PC-3 (cell line): Measurements from ENCODE around the gene ACTR3C. TPM values are rescaled to one million over a fixed set of nuclear protein-coding genes. Genes with fewer than 3 reads are reported as not detected.

Source experiments
- ATAC-seq: fragments of 200-7000 bp; cut with Tn5 transposase; 2 replicates; pipeline ENCODE4 v1.9.1; 2020; ENCODE audit warnings: mild to moderate bottlenecking, moderate library complexity
- BruUV-seq: library from RNA; stranded (reverse); fragments of 400-500 nt; replicated peaks from 2 replicates; lab custom pipeline; 2021; lab: Mats Ljungman, UMichigan
- CTCF ChIA-PET: fragments of 300-600 bp; sonication (Branson Sonifier 250); formaldehyde crosslinking; loops from one replicate; lab custom pipeline; 2022; ENCODE audit warnings: antibody characterized with exemption; lab: Charles Lee
- POLR2A ChIA-PET: fragments of 300-600 bp; sonication (Branson Sonifier 250); formaldehyde crosslinking; loops from one replicate; lab custom pipeline; 2022; ENCODE audit warnings: antibody characterized with exemption; ENCODE audit not compliant: unreplicated experiment; lab: Charles Lee
- DNase-seq: peaks from one replicate; pipeline ENCODE4 v3.0.0-alpha.2; 2015
- H2AFZ ChIP-seq: fragments of 300-600 bp; sonication (generic); 2 replicates; pipeline ENCODE4 v1.6.0; 2016; ENCODE audit warnings: antibody characterized with exemption, low read length
- H3F3A ChIP-seq: fragments of 300-600 bp; sonication (generic); one replicate; pipeline ENCODE4 v1.6.0; 2017; ENCODE audit warnings: antibody characterized with exemption, low read length, control low read depth, mild to moderate bottlenecking; ENCODE audit not compliant: unreplicated experiment
- H3K27ac ChIP-seq: fragments of 300-600 bp; sonication (generic); 2 replicates; pipeline ENCODE4 v1.5.1; 2016; ENCODE audit warnings: mild to moderate bottlenecking, low read length
- H3K27me3 ChIP-seq: fragments of 300-600 bp; sonication (generic); 2 replicates; pipeline ENCODE4 v1.6.1; 2016; ENCODE audit warnings: low read length, mixed read lengths
- H3K36me3 ChIP-seq: fragments of 300-600 bp; sonication (generic); 2 replicates; pipeline ENCODE4 v1.6.1; 2016; ENCODE audit warnings: low read depth, mixed run types, low read length, mixed read lengths
- H3K4me1 ChIP-seq: fragments of 300-600 bp; sonication (generic); 2 replicates; pipeline ENCODE4 v1.5.1; 2016; ENCODE audit warnings: low read length; ENCODE audit not compliant: insufficient read depth
- H3K4me2 ChIP-seq: fragments of 300-600 bp; sonication (generic); 2 replicates; pipeline ENCODE4 v1.6.0; 2016; ENCODE audit warnings: low read length
- H3K4me3 ChIP-seq: fragments of 300-600 bp; sonication (generic); 2 replicates; pipeline ENCODE4 v1.5.1; 2016; ENCODE audit warnings: mild to moderate bottlenecking, low read length, mixed read lengths
- H3K79me2 ChIP-seq: fragments of 300-600 bp; sonication (generic); 2 replicates; pipeline ENCODE4 v1.6.1; 2017; ENCODE audit warnings: low read length, mixed read lengths
- H3K9ac ChIP-seq: fragments of 300-600 bp; sonication (generic); 2 replicates; pipeline ENCODE4 v1.6.0; 2016; ENCODE audit warnings: mild to moderate bottlenecking, low read length
- H3K9me2 ChIP-seq: fragments of 300-600 bp; sonication (generic); replicated peaks from 2 replicates; pipeline ENCODE4 v1.6.1; 2016; ENCODE audit warnings: mixed run types, low read length, mixed read lengths
- H3K9me3 ChIP-seq: fragments of 300-600 bp; sonication (generic); 2 replicates; pipeline ENCODE4 v1.6.1; 2016; ENCODE audit warnings: low read length, mixed read lengths
- H4K20me1 ChIP-seq: fragments of 300-600 bp; sonication (generic); 2 replicates; pipeline ENCODE4 v1.6.1; 2016; ENCODE audit warnings: low read length, mixed read lengths
- EZH2 ChIP-seq: fragments of 300-600 bp; sonication (generic); IDR thresholded peaks from one replicate; pipeline ENCODE4 v1.6.1; 2017; ENCODE audit warnings: antibody characterized with exemption, mild to moderate bottlenecking, low read length; ENCODE audit not compliant: unreplicated experiment
- EZH2phosphoT487 ChIP-seq: fragments of 300-600 bp; sonication (generic); IDR thresholded peaks from 2 replicates; pipeline ENCODE4 v1.6.1; 2018; ENCODE audit warnings: mild to moderate bottlenecking, antibody characterized with exemption, low read length, borderline replicate concordance
- intact Hi-C: fragments of 100-400 bp; cut with micrococcal nuclease; formaldehyde crosslinking; loops from 2 replicates; pipeline ENCODE4 v1.9.0; 2023
- total RNA-seq: library from RNA; depleted of rRNA; stranded (reverse); fragments of >200 nt; gene quantifications from 2 replicates; pipeline ENCODE4 v1.2.3, GENCODE V29; 2014
- TF ChIP-seq, protein P1 (sequence below): fragments of 300-600 bp; sonication (generic); conservative IDR thresholded peaks from 2 replicates; pipeline ENCODE4 v1.5.1; 2017; ENCODE audit warnings: antibody characterized with exemption, low read depth, mild to moderate bottlenecking, low read length

Gene ACTR3C
- total RNA-seq, 1 experiment from 2014 or later = 10.8 TPM

GRCh38 chr7:150363370-150363769, 40.0 kb upstream of the ACTR3C start:
- no TSS peak for BruUV-seq
- intact Hi-C loops = no loop called here
- no peak overlapping the region for H2AFZ ChIP-seq
- H3K4me3 ChIP-seq = no peak overlapping the region
- no peaks in the 10 kb centered on the region for H3K27me3 ChIP-seq
- H3K4me2 ChIP-seq = no peak overlapping the region
- no peak overlapping the region for H3K27ac ChIP-seq
- no peaks in the 10 kb centered on the region for H3K9me3 ChIP-seq
- CTCF ChIA-PET = no interaction called here
- no peaks in the 10 kb centered on the region for H3K79me2 ChIP-seq
- DNase-seq (peak; percentile 38), ATAC-seq (no peak)
- TF ChIP-seq, protein P1, sequence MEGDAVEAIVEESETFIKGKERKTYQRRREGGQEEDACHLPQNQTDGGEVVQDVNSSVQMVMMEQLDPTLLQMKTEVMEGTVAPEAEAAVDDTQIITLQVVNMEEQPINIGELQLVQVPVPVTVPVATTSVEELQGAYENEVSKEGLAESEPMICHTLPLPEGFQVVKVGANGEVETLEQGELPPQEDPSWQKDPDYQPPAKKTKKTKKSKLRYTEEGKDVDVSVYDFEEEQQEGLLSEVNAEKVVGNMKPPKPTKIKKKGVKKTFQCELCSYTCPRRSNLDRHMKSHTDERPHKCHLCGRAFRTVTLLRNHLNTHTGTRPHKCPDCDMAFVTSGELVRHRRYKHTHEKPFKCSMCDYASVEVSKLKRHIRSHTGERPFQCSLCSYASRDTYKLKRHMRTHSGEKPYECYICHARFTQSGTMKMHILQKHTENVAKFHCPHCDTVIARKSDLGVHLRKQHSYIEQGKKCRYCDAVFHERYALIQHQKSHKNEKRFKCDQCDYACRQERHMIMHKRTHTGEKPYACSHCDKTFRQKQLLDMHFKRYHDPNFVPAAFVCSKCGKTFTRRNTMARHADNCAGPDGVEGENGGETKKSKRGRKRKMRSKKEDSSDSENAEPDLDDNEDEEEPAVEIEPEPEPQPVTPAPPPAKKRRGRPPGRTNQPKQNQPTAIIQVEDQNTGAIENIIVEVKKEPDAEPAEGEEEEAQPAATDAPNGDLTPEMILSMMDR = no peak
- no peak for TF ChIP-seq EZH2phosphoT487
- no peak for TF ChIP-seq EZH2
- peaks cover 17% of the 10 kb centered on the region for H3K4me1 ChIP-seq
- no peaks in the 10 kb centered on the region for H3K36me3 ChIP-seq
- no peaks in the 10 kb centered on the region for H3K9me2 ChIP-seq
- H3K9ac ChIP-seq = no peak overlapping the region
- no peaks in the 10 kb centered on the region for H3F3A ChIP-seq
- H4K20me1 ChIP-seq = no peaks in the 10 kb centered on the region
- POLR2A ChIA-PET = no interaction called here

GRCh38 chr7:150361807-150362621, 38.7 kb upstream of the ACTR3C start:
- ATAC-seq = no peak
- DNase-seq = no peak
- Histone ChIP-seq H3K9ac (no peak overlapping the region), H3K27ac (no peak overlapping the region), H3K4me3 (no peak overlapping the region), H3K4me2 (no peak overlapping the region), H2AFZ (no peak overlapping the region), H3K36me3 (no peaks in the 10 kb centered on the region), H3K79me2 (no peaks in the 10 kb centered on the region), H3K4me1 (0 out of 2 replicates have a peak, but pooled peaks cover 8% of the 10 kb centered on the region), H3K9me3 (no peaks in the 10 kb centered on the region), H3K27me3 (no peaks in the 10 kb centered on the region), H3K9me2 (no peaks in the 10 kb centered on the region), H3F3A (no peaks in the 10 kb centered on the region), H4K20me1 (no peaks in the 10 kb centered on the region)
- BruUV-seq = no TSS peak
- CTCF ChIA-PET = no interaction called here
- POLR2A ChIA-PET = no interaction called here
- TF ChIP-seq EZH2 = no peak
- intact Hi-C loops = no loop called here

DNA sequence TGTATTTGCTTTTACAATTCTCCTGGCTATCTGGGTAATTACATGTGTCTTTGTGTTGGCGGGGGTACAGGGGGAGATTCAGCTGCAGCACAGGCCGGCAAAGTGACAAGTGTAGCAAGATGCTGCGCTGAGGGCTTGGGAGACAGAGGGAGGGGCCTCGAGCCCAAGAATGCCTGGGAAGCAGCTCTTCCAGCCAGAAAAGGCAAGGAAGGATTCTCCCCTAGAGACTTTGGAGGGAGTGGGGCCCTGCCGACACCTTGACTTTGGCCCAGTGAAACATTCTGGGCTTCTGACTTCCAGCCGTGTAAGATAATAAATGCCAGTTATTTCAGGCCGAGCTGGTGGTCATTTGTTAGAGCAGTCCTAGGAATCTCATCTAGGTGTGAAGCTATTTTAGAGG, 38.1 kb upstream of the ACTR3C start:
- H3K36me3 ChIP-seq = no peaks in the 10 kb centered on the region
- ChIA-PET POLR2A (no interaction called here), CTCF (no interaction called here)
- H3K27me3 ChIP-seq = no peaks in the 10 kb centered on the region
- no peak for ATAC-seq
- H3K9me2 ChIP-seq = no peaks in the 10 kb centered on the region
- H3K27ac ChIP-seq = no peak overlapping the region
- no peak for TF ChIP-seq EZH2phosphoT487
- TF ChIP-seq, protein P1 = no peak
- TF ChIP-seq EZH2 = no peak
- no TSS peak for BruUV-seq
- H3K4me1 ChIP-seq = 0 out of 2 replicates have a peak, but pooled peaks cover 8% of the 10 kb centered on the region
- H3F3A ChIP-seq = no peaks in the 10 kb centered on the region
- intact Hi-C loops = no loop called here
- no peak for DNase-seq
- H3K79me2 ChIP-seq = no peaks in the 10 kb centered on the region
- no peaks in the 10 kb centered on the region for H4K20me1 ChIP-seq
- H2AFZ ChIP-seq = no peak overlapping the region
- no peak overlapping the region for H3K4me3 ChIP-seq
- H3K4me2 ChIP-seq = no peak overlapping the region
- no peaks in the 10 kb centered on the region for H3K9me3 ChIP-seq
- no peak overlapping the region for H3K9ac ChIP-seq
